IMR-90 (cell line): ENCODE results near the gene DISP2. TPM values are rescaled to one million over a fixed set of nuclear protein-coding genes. Genes with fewer than 3 reads are reported as not detected.

Source experiments
- ATAC-seq: fragments of 200-7000 bp; cut with Tn5 transposase; 2 replicates; pipeline ENCODE4 v1.9.1; 2020; ENCODE audit warnings: low read depth, mild to moderate bottlenecking, moderate library complexity
- BruUV-seq: library from RNA; stranded (reverse); fragments of 400-500 nt; replicated peaks from 2 replicates; lab custom pipeline; 2021; lab: Mats Ljungman, UMichigan
- CTCF ChIA-PET: fragments of 300-600 bp; formaldehyde crosslinking; extraction: SDS; loops from one replicate; lab custom pipeline; 2021; ENCODE audit warnings: antibody characterized with exemption; lab: Yijun Ruan, JAX
- POLR2A ChIA-PET: fragments of 300-600 bp; sonication (Branson Sonifier 250); formaldehyde crosslinking; loops from one replicate; lab custom pipeline; 2022; ENCODE audit warnings: antibody characterized with exemption; ENCODE audit not compliant: unreplicated experiment; lab: Charles Lee
- DNase-seq: peaks from one replicate; pipeline ENCODE4 v3.0.0; 2013
- H2AFZ ChIP-seq: replicated peaks from 2 replicates; pipeline ENCODE3; 2013; ENCODE audit warnings: low read length, mild to moderate bottlenecking; ENCODE audit not compliant: poor library complexity
- H2AK5ac ChIP-seq: 2 replicates; pipeline ENCODE4 v1.6.1; 2013; ENCODE audit warnings: low read depth, low read length, inconsistent platforms
- H2AK9ac ChIP-seq: replicated peaks from 2 replicates; pipeline ENCODE3; 2013; ENCODE audit warnings: mild to moderate bottlenecking, low read depth, low read length, moderate library complexity; ENCODE audit not compliant: poor library complexity
- H2BK120ac ChIP-seq: 2 replicates; pipeline ENCODE4 v1.6.1; 2013; ENCODE audit warnings: low read depth, low read length, inconsistent platforms
- H2BK15ac ChIP-seq: 3 replicates; pipeline ENCODE4 v1.6.1; 2013; ENCODE audit warnings: low read depth, low read length, inconsistent platforms
- H2BK20ac ChIP-seq: 2 replicates; pipeline ENCODE4 v1.6.1; 2013; ENCODE audit warnings: low read depth, mild to moderate bottlenecking, inconsistent platforms, low read length, moderate library complexity
- H2BK5ac ChIP-seq: 2 replicates; pipeline ENCODE4 v1.6.1; 2013; ENCODE audit warnings: mild to moderate bottlenecking, low read depth, low read length, inconsistent platforms; ENCODE audit not compliant: poor library complexity, severe bottlenecking
- H3K14ac ChIP-seq: replicated peaks from 2 replicates; pipeline ENCODE4 v1.6.1; 2013; ENCODE audit warnings: low read depth, low read length, inconsistent platforms
- H3K18ac ChIP-seq: 2 replicates; pipeline ENCODE4 v1.6.1; 2013; ENCODE audit warnings: low read depth, low read length, control low read depth
- H3K23ac ChIP-seq: 2 replicates; pipeline ENCODE4 v1.6.1; 2013; ENCODE audit warnings: low read depth, low read length, inconsistent platforms
- H3K27ac ChIP-seq: 2 replicates; pipeline ENCODE4 v1.5.1; 2013; ENCODE audit warnings: mild to moderate bottlenecking, control low read depth, low read length; ENCODE audit not compliant: insufficient read depth
- H3K27me3 ChIP-seq: 2 replicates; pipeline ENCODE4 v1.6.1; 2013; ENCODE audit warnings: low read length; ENCODE audit not compliant: control insufficient read depth, insufficient read depth
- H3K36me3 ChIP-seq: 2 replicates; pipeline ENCODE4 v1.6.1; 2013; ENCODE audit warnings: low read length, mixed read lengths; ENCODE audit not compliant: control insufficient read depth, insufficient read depth
- H3K4ac ChIP-seq: 2 replicates; pipeline ENCODE4 v1.6.1; 2013; ENCODE audit warnings: low read depth, low read length, inconsistent platforms
- H3K4me1 ChIP-seq: 2 replicates; pipeline ENCODE4 v1.6.1; 2013; ENCODE audit warnings: low read length, mixed read lengths; ENCODE audit not compliant: control insufficient read depth, insufficient read depth
- H3K4me2 ChIP-seq: 2 replicates; pipeline ENCODE4 v1.6.1; 2013; ENCODE audit warnings: low read depth, mild to moderate bottlenecking, control low read depth, low read length, moderate library complexity
- H3K4me3 ChIP-seq: 2 replicates; pipeline ENCODE4 v1.5.1; 2013; ENCODE audit warnings: low read depth, mild to moderate bottlenecking, control low read depth, low read length, moderate library complexity; ENCODE audit not compliant: insufficient read depth
- H3K56ac ChIP-seq: 2 replicates; pipeline ENCODE4 v1.6.1; 2013; ENCODE audit warnings: low read length, inconsistent platforms; ENCODE audit not compliant: insufficient read depth; ENCODE audit errors: extremely low read depth
- H3K79me1 ChIP-seq, 2 experiments: 2 replicates each; pipeline ENCODE4 v1.6.1; 2013; ENCODE audit warnings: low read length in 2 of 2, inconsistent platforms in 1 of 2, low read depth in 1 of 2
- H3K9ac ChIP-seq: 2 replicates; pipeline ENCODE4 v1.6.1; 2013; ENCODE audit warnings: low read depth, low read length, control low read depth
- H3K9me1 ChIP-seq: 2 replicates; pipeline ENCODE4 v1.6.1; 2013; ENCODE audit warnings: low read length, inconsistent platforms; ENCODE audit not compliant: insufficient read depth
- H3K9me3 ChIP-seq: 2 replicates; pipeline ENCODE4 v1.6.1; 2013; ENCODE audit warnings: low read length; ENCODE audit not compliant: control insufficient read depth, insufficient read depth
- H4K20me1 ChIP-seq: 2 replicates; pipeline ENCODE4 v1.6.1; 2013; ENCODE audit warnings: low read length, inconsistent platforms; ENCODE audit not compliant: insufficient read depth
- H4K5ac ChIP-seq: 2 replicates; pipeline ENCODE4 v1.6.1; 2013; ENCODE audit warnings: mild to moderate bottlenecking, low read depth, low read length, control low read depth
- H4K8ac ChIP-seq, 2 experiments: 2 replicates each; pipeline ENCODE4 v1.6.1; 2013; ENCODE audit warnings: low read depth in 2 of 2, low read length in 2 of 2, control low read depth in 1 of 2, inconsistent platforms in 1 of 2
- H4K91ac ChIP-seq: 2 replicates; pipeline ENCODE4 v1.6.1; 2013; ENCODE audit warnings: low read depth, low read length, inconsistent platforms; ENCODE audit not compliant: insufficient read depth
- BHLHE40 ChIP-seq: fragments of 150-350 bp; IDR thresholded peaks from 2 replicates; pipeline ENCODE4 v1.6.1; 2016; ENCODE audit warnings: mild to moderate bottlenecking, low read depth, low read length
- CEBPB ChIP-seq: IDR thresholded peaks from 2 replicates; pipeline ENCODE4 v1.6.1; 2012; ENCODE audit warnings: low read depth, low read length, improper control_type of control experiment
- CHD1 ChIP-seq: IDR thresholded peaks from 2 replicates; pipeline ENCODE4 v1.6.1; 2012; ENCODE audit warnings: low read depth, low read length, improper control_type of control experiment
- CTCF ChIP-seq: conservative IDR thresholded peaks from 2 replicates; pipeline ENCODE4 v1.5.1; 2012; ENCODE audit warnings: mild to moderate bottlenecking, low read depth, low read length, improper control_type of control experiment
- ELK1 ChIP-seq: fragments of 150-350 bp; IDR thresholded peaks from 2 replicates; pipeline ENCODE4 v1.6.1; 2016; ENCODE audit warnings: low read depth, mild to moderate bottlenecking, low read length, moderate library complexity, borderline replicate concordance
- MAFK ChIP-seq: IDR thresholded peaks from 2 replicates; pipeline ENCODE4 v1.6.1; 2012; ENCODE audit warnings: low read depth, low read length, improper control_type of control experiment
- MAZ ChIP-seq: IDR thresholded peaks from 2 replicates; pipeline ENCODE4 v1.6.1; 2012; ENCODE audit warnings: low read depth, mild to moderate bottlenecking, low read length, improper control_type of control experiment, moderate library complexity, borderline replicate concordance
- MXI1 ChIP-seq: IDR thresholded peaks from 2 replicates; pipeline ENCODE4 v1.6.1; 2012; ENCODE audit warnings: low read depth, mild to moderate bottlenecking, low read length, moderate library complexity, borderline replicate concordance
- NFE2L2 ChIP-seq: fragments of 150-350 bp; IDR thresholded peaks from 2 replicates; pipeline ENCODE4 v1.6.1; 2016; ENCODE audit warnings: low read depth, mild to moderate bottlenecking, low read length
- RAD21 ChIP-seq: IDR thresholded peaks from 2 replicates; pipeline ENCODE4 v1.6.1; 2012; ENCODE audit warnings: low read length, improper control_type of control experiment
- RCOR1 ChIP-seq: IDR thresholded peaks from 2 replicates; pipeline ENCODE4 v1.6.1; 2012; ENCODE audit warnings: mild to moderate bottlenecking, low read length, improper control_type of control experiment; ENCODE audit not compliant: insufficient replicate concordance
- RFX5 ChIP-seq: IDR thresholded peaks from 2 replicates; pipeline ENCODE4 v1.8.0; 2012; ENCODE audit warnings: low read depth, mild to moderate bottlenecking, low read length, moderate library complexity
- USF2 ChIP-seq: fragments of 150-350 bp; IDR thresholded peaks from 2 replicates; pipeline ENCODE4 v1.6.1; 2017; ENCODE audit warnings: mild to moderate bottlenecking, antibody characterized with exemption, low read length, low read depth
- WGBS, 2 experiments: methylation state at CpG; one replicate each; pipeline versions ENCODE4 v1.1.5 to v1.1.7; 2013; ENCODE audit warnings: missing lambda C conversion rate in 2 of 2; ENCODE audit not compliant: insufficient read length in 1 of 2; ENCODE audit errors: extremely low coverage in 2 of 2; 5-methylcytosine and 5-hydroxymethylcytosine counted together
- dilution Hi-C: fragments of 300-500 bp; cut with HindIII; formaldehyde crosslinking; loops from one replicate; pipeline ENCODE4 v1.14.3; 2018; ENCODE audit warnings: low sequenced_read_pairs; ENCODE audit not compliant: unreplicated experiment
- in situ Hi-C: fragments of 300-500 bp; cut with MboI; formaldehyde crosslinking; loops from 3 replicates; pipeline ENCODE4 v1.14.3; 2019; ENCODE audit warnings: low sequenced_read_pairs, inconsistent platforms, mixed read lengths
- intact Hi-C: fragments of 100-400 bp; cut with micrococcal nuclease; formaldehyde crosslinking; loops from 2 replicates; pipeline ENCODE4 v1.10.0; 2022
- polyA plus RNA-seq, 3 experiments: library from polyadenylated mRNA; depleted of rRNA; stranded (reverse); fragments of >200 nt; gene quantifications; 2 replicates each; pipeline ENCODE4 v1.2.3, GENCODE V29; 2012; ENCODE audit warnings: low replicate concordance in 1 of 3
- total RNA-seq: library from RNA; depleted of rRNA; stranded (reverse); fragments of >200 nt; gene quantifications from 2 replicates; pipeline ENCODE4 v1.2.3, GENCODE V29; 2012

Gene DISP2
- total and polyA plus RNA-seq, 2 of the 4 experiments (the other 2 are of a cell fraction), result 0.34 to 0.36 TPM

- Histone ChIP-seq H3K4ac (no peak overlapping the region), H4K91ac (no peak overlapping the region), H3K18ac (no peak overlapping the region), H3K27me3 (no peaks in the 10 kb centered on the region), H3K4me2 (no peak overlapping the region), H3K79me1 (no peaks in the 10 kb centered on the region), H3K9ac (no peak overlapping the region), H3K4me1 (no peaks in the 10 kb centered on the region), H3K14ac (no peak overlapping the region), H3K36me3 (peaks cover 5% of the 10 kb centered on the region), H4K5ac (no peak overlapping the region), H3K23ac (no peak overlapping the region), H3K9me3 (no peaks in the 10 kb centered on the region), H2BK15ac (no peak overlapping the region), H2BK5ac (no peak overlapping the region), H4K20me1 (no peaks in the 10 kb centered on the region), H2AFZ (no peak overlapping the region), H2AK5ac (no peak overlapping the region), H3K27ac (no peak overlapping the region), H3K9me1 (no peaks in the 10 kb centered on the region), H2BK20ac (no peak overlapping the region), H4K8ac (no peak overlapping the region), H3K4me3 (no peak overlapping the region), H2BK120ac (no peak overlapping the region), H2AK9ac (no peak overlapping the region), H3K56ac (no peak overlapping the region)
- BruUV-seq, result no TSS peak
- POLR2A ChIA-PET, result no interaction called here
- no peak for ATAC-seq
- CTCF ChIA-PET, result no interaction called here
- no peak for DNase-seq
- in situ Hi-C loops (no loop called here), dilution Hi-C loops (no loop called here), intact Hi-C loops (no loop called here)
- WGBS, 2 experiments, result 90% methylated on average over 3 of the region's 4 CpGs; no CpG with 5 or more reads in 1 of the 2 experiments
- TF ChIP-seq ELK1, result no peak
- no peak for TF ChIP-seq RFX5
- TF ChIP-seq MXI1, result no peak
- no peak for TF ChIP-seq CEBPB
- TF ChIP-seq BHLHE40, result no peak
- no peak for TF ChIP-seq RCOR1
- no peak for TF ChIP-seq MAFK
- no peak for TF ChIP-seq RAD21
- TF ChIP-seq USF2, result no peak
- no peak for TF ChIP-seq CTCF
- no peak for TF ChIP-seq MAZ
- TF ChIP-seq CHD1, result no peak
- TF ChIP-seq NFE2L2, result no peak
Measured at GRCh38 chr15:40398413-40398873, 40.4 kb downstream of the DISP2 start.
